Adrenal gland (tissue), 12 donors: Measurements from ENCODE around the gene CLSTN1. TPM values are rescaled to one million over a fixed set of nuclear protein-coding genes. Genes with fewer than 3 reads are reported as not detected.

ENCODE experiments used
- DNase-seq, 7 donors: peaks; one replicate each; pipeline ENCODE4 v3.0.0-alpha.2; 2019 to 2020
- H3K27ac ChIP-seq, 5 donors: fragments of 200-600 bp; sonication (generic) in 4 of 5; 1 replicate in 3 of 5; 2 replicates in 2 of 5; pipeline versions ENCODE4 v1.5.1 to v1.8.0; 2016 to 2020; ENCODE audit warnings: mild to moderate bottlenecking in 1 of 5
- H3K27me3 ChIP-seq: fragments of 200-600 bp; 2 replicates; pipeline ENCODE4 v1.8.0; 2021
- H3K36me3 ChIP-seq, 2 donors: fragments of 200-600 bp; replicated peaks in 1 of 2; 1 replicate in 1 of 2; 2 replicates in 1 of 2; pipeline versions ENCODE4 v1.5.1 to v1.8.0; 2018 to 2022
- H3K4me1 ChIP-seq, 2 donors: fragments of 200-600 bp; replicated peaks in 1 of 2; 1 replicate in 1 of 2; 2 replicates in 1 of 2; pipeline versions ENCODE4 v1.5.1 to v1.8.0; 2018 to 2021
- H3K4me3 ChIP-seq, 4 donors: fragments of 200-600 bp; sonication (generic) in 3 of 4; one replicate each; pipeline ENCODE4 v1.5.1; 2016 to 2018
- H3K9me3 ChIP-seq, 3 donors: fragments of 200-600 bp; sonication (generic) in 1 of 3; replicated peaks in 1 of 3; 1 replicate in 2 of 3; 2 replicates in 1 of 3; pipeline versions ENCODE4 v1.5.1 to v1.8.0; 2016 to 2021
- CTCF ChIP-seq, 6 experiments: fragments of 450-650 bp in 4 of 6; fragments of 200-600 bp in 2 of 6; sonication (generic) in 1 of 6; IDR thresholded peaks; 1 replicate in 5 of 6; 2 replicates in 1 of 6; pipeline versions ENCODE4 v1.5.1 to v1.8.0; 2016 to 2021; ENCODE audit warnings: antibody characterized with exemption in 6 of 6, mild to moderate bottlenecking in 2 of 6, moderate library complexity in 1 of 6
- POLR2A ChIP-seq, 2 donors: fragments of 450-650 bp; IDR thresholded peaks; one replicate each; pipeline ENCODE4 v1.6.1; 2017; ENCODE audit warnings: antibody characterized with exemption in 2 of 2, mild to moderate bottlenecking in 2 of 2, moderate library complexity in 1 of 2
- WGBS, 4 donors: extraction: QIAGEN DNeasy Blood & Tissue Kit in 2 of 4; methylation state at CpG; one replicate each; pipeline versions ENCODE4 v1.1.5 to v1.1.7; 2013 to 2017; 5-methylcytosine and 5-hydroxymethylcytosine counted together
- intact Hi-C, 2 donors: fragments of 100-400 bp; cut with DNase I; formaldehyde crosslinking; loops; one replicate each; pipeline versions ENCODE4 v1.14.1 to v1.15.0; 2022 to 2023
- polyA plus RNA-seq, 3 donors: library from polyadenylated mRNA; stranded (reverse); fragments of 200-250 nt in 2 of 3; fragments of 350-450 nt in 1 of 3; fragmentation: Illumina TruSeq in 1 of 3; extraction: RNeasy Lipid Tissue Mini Kit (QIAGEN cat#74804) in 1 of 3; gene quantifications; one replicate each; pipeline ENCODE4 v1.2.3, GENCODE V29; 2013 to 2014
- total RNA-seq, 9 donors: library from RNA; depleted of rRNA in 4 of 9; stranded (reverse); fragments of >200 nt in 4 of 9; fragments of 120-200 nt in 1 of 9; fragmentation: NEBNext Ultra II Directional in 1 of 9; extraction: Animal tissue kit (Norgen Biotek cat#: 25700) in 1 of 9; gene quantifications; one replicate each; pipeline versions ENCODE4 v1.1.0 to v1.2.4, GENCODE V29; 2013 to 2023
- donor health status: healthy with polysubstance abuse.
- donor health status: Bipolar disorder and iron deficiency.
- donor health status: DM: yes; HTN: yes; CAD: no.
- donor health status: DM: no; HTN: no; CAD: no.
- donor health status: DM: no; HTN: no; CAD: no.
- donor health status: DM: yes; HTN: yes; CAD: no.

Gene CLSTN1
- total and polyA plus RNA-seq, 12 donors: 48.8 to 106 (median 77.9) TPM

- no peak overlapping the region for H3K4me3 ChIP-seq
- intact Hi-C loops: loop anchor here (5.0 to 10.0 kb wide), 6 partner anchors 75 to 245 kb away; partner anchors contain the start of genes LZIC (in 2 of the 2) and NMNAT1 (in 2 of the 2)
- H3K36me3 ChIP-seq: peaks cover 0 to 6% of the 10 kb centered on the region in 2 donors
- no peak overlapping the region for H3K27ac ChIP-seq
- no peak for DNase-seq
- H3K27me3 ChIP-seq: no peaks in the 10 kb centered on the region
- no peaks in the 10 kb centered on the region for H3K9me3 ChIP-seq
- TF ChIP-seq CTCF (IDR thresholded peaks at IDR 0.05) (no peak), POLR2A (IDR thresholded peaks at IDR 0.05) (no peak)
- peaks cover 7 to 10% of the 10 kb centered on the region in 2 donors for H3K4me1 ChIP-seq
- 88 to 99% (median 96%) methylated on average over 5 to 13 of the region's 13 CpGs for WGBS, 4 donors
Observed at GRCh38 chr1:9869831-9870251, 46.1 kb upstream of the CLSTN1 start.

GRCh38 chr1:9868244-9868590 is 44.5 kb upstream of the CLSTN1 start:
- intact Hi-C loops: loop anchor here (5.0 to 10.0 kb wide), 3 partner anchors 81 to 241 kb away; no protein-coding TSS in a partner anchor
- TF ChIP-seq POLR2A (IDR thresholded peaks at IDR 0.05): no peak
- TF ChIP-seq CTCF (IDR thresholded peaks at IDR 0.05): no peak
- no peaks in the 10 kb centered on the region for H3K27me3 ChIP-seq
- peaks cover 0 to 6% of the 10 kb centered on the region in 2 donors for H3K36me3 ChIP-seq
- 9 to 35% (median 25%) methylated on average over 2 to 3 of the region's 3 CpGs for WGBS, 4 donors
- peak; percentile 32 to 74 (median 53) for DNase-seq
- no peaks in the 10 kb centered on the region for H3K9me3 ChIP-seq
- peaks cover 7% of the 10 kb centered on the region in 2 donors for H3K4me1 ChIP-seq
- H3K4me3 ChIP-seq: no peak overlapping the region
- H3K27ac ChIP-seq: peak overlapping the region in 1 of 5 donors; percentile 4

- peaks cover 7% of the 10 kb centered on the region in 2 donors for H3K4me1 ChIP-seq
- WGBS, 4 donors: 39 to 50% (median 42%) methylated on average over 5 to 15 of the region's 15 CpGs
- peak; percentile 95 to 99 (median 97) for TF ChIP-seq CTCF (IDR thresholded peaks at IDR 0.05)
- no peak for TF ChIP-seq POLR2A (IDR thresholded peaks at IDR 0.05)
- intact Hi-C loops: loop anchor here (5.0 to 10.0 kb wide), 3 partner anchors 80 to 240 kb away; no protein-coding TSS in a partner anchor
- no peaks in the 10 kb centered on the region for H3K9me3 ChIP-seq
- H3K27me3 ChIP-seq: no peaks in the 10 kb centered on the region
- peaks cover 0 to 6% of the 10 kb centered on the region in 2 donors for H3K36me3 ChIP-seq
- DNase-seq: peak; percentile 73 to 95 (median 84)
- H3K4me3 ChIP-seq: no peak overlapping the region
- peak overlapping the region in 1 of 5 donors; percentile 4 for H3K27ac ChIP-seq
Observed at GRCh38 chr1:9867408-9868243, 43.9 kb upstream of the CLSTN1 start.

- peaks cover 7% of the 10 kb centered on the region in 2 donors for H3K4me1 ChIP-seq
- H3K36me3 ChIP-seq: peaks cover 0 to 6% of the 10 kb centered on the region in 2 donors
- intact Hi-C loops: loop anchor here (5.0 to 10.0 kb wide), 3 partner anchors 80 to 240 kb away; no protein-coding TSS in a partner anchor
- H3K27ac ChIP-seq: no peak overlapping the region
- 87 to 90% (median 88%) methylated on average over 6 of the region's 6 CpGs for WGBS, 4 donors
- no peak for TF ChIP-seq CTCF (IDR thresholded peaks at IDR 0.05)
- TF ChIP-seq POLR2A (IDR thresholded peaks at IDR 0.05): no peak
- no peaks in the 10 kb centered on the region for H3K27me3 ChIP-seq
- H3K4me3 ChIP-seq: no peak overlapping the region
- no peak for DNase-seq
- H3K9me3 ChIP-seq: no peaks in the 10 kb centered on the region
Observed at GRCh38 chr1:9866836-9867235, 43.1 kb upstream of the CLSTN1 start.
